ENCODE results near the gene METTL26. TPM values are rescaled to one million over a fixed set of nuclear protein-coding genes. Genes with fewer than 3 reads are reported as not detected.

METTL26 gene
- total and polyA plus RNA-seq, 9 of the 15 experiments (the other 6 are each of a cell fraction or from before 2014, with no cell fraction given), result 7.3 to 262 (median 80.9) TPM

- no peak; the same call in 1 of the 2 replicates for TF ChIP-seq ZNF592 (IDR thresholded peaks at IDR 0.05)
- no peak for TF ChIP-seq HNRNPH1 (optimal IDR thresholded peaks at IDR 0.05; ENCODE audit: low read depth, low read length)
- TF ChIP-seq CEBPZ (IDR thresholded peaks at IDR 0.05; ENCODE audit: borderline replicate concordance, low read depth, low read length), result no peak
- TF ChIP-seq ESRRB (CRISPR knock-in tag; IDR thresholded peaks at IDR 0.05; ENCODE audit: borderline replicate concordance), result no peak
- no peak for TF ChIP-seq SRSF1 (IDR thresholded peaks at IDR 0.05; ENCODE audit: low read depth, low read length)
- no peak for TF ChIP-seq E2F4 (CRISPR knock-in tag; IDR thresholded peaks at IDR 0.05; ENCODE audit: low read depth)
- no peak for TF ChIP-seq PHB (CRISPR knock-in tag; IDR thresholded peaks at IDR 0.05)
- TF ChIP-seq ATF3 (IDR thresholded peaks at IDR 0.05), result no peak
- no peak for TF ChIP-seq ATF3 (CRISPR knock-in tag; conservative IDR thresholded peaks at IDR 0.05)
- TF ChIP-seq BRF2 (IDR thresholded peaks at IDR 0.05; ENCODE audit: borderline replicate concordance, insufficient read depth, insufficient read length), result no peak
- no peak for TF ChIP-seq ZNF785 (CRISPR knock-in tag; IDR thresholded peaks at IDR 0.05)
- TF ChIP-seq FOXO4 (CRISPR knock-in tag; IDR thresholded peaks at IDR 0.05), result no peak
- no peak for TF ChIP-seq ZNF224 (CRISPR knock-in tag; IDR thresholded peaks at IDR 0.05)
- TF ChIP-seq CHD1 (IDR thresholded peaks at IDR 0.05; ENCODE audit: low read length), result peak; percentile 4
These were observed 43.9 kb upstream of the METTL26 start, which contains the start of gene STUB1 (continued) for GRCh38 chr16:679814-680624.
